ENCODE measurements around the gene CYYR1.
A peak's percentile ranks its signal among the peaks of the same experiment; 100 is the strongest.

CYYR1 gene

DNA sequence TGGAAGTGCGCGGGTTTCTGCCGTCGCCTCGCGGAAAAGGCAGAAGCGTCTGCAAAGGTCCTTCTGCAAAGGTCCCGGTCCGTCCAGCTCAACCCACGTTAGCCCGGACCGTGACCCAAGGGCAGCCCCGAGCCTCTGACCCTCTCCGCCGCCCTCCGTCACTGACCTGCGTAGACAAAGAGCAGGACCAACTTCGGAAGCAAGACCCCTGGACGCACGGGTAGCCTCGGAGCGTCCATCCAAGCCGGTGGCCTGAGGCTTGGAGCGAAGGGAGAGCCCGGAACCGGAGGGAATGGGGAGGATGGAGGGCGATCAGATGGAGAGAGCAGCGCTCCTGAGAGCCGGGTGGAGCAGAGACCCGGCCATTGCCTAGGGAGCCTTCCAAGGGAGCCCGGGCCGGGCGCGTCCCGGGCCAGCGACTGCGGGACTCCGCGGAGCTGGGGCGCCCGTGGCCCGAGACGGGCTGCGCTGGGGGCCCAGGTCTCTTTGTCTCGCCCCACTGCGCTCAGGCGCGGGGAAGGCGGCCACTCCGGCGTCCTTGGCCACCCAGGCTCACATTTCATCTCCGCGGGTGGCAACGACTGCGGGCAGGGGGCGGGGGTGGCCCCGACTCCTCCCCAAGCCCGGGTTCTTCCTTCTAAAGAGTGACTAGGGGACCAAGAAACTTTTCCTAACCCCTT lies at the start of gene CYYR1:
CYYR1 (minus strand) TSS at position 585 of the 680 bp plus-strand sequence; CDS start at position 239, 346 bp downstream.
- H3K4me3 ChIP-seq (ENCODE audit: control insufficient read depth, low read depth, low read length): peak within 1 kb of the TSS; percentile 40

GRCh38 chr21:26617176-26617575 lies 44.1 kb upstream of the CYYR1 start:
- no peak for TF ChIP-seq CTCF (IDR thresholded peaks at IDR 0.05; ENCODE audit: control insufficient read depth, insufficient read depth, low read depth, low read length, missing control alignments)
- DNase-seq (ENCODE audit: low read depth): no peak
- H3K4me3 ChIP-seq (ENCODE audit: control insufficient read depth, low read depth, low read length): no peak overlapping the region

More for the DNA sequence above, at the start of gene CYYR1:
- no peak for TF ChIP-seq CTCF (IDR thresholded peaks at IDR 0.05; ENCODE audit: control insufficient read depth, insufficient read depth, low read depth, low read length, missing control alignments)
- no peak for DNase-seq (ENCODE audit: low read depth)

DNA sequence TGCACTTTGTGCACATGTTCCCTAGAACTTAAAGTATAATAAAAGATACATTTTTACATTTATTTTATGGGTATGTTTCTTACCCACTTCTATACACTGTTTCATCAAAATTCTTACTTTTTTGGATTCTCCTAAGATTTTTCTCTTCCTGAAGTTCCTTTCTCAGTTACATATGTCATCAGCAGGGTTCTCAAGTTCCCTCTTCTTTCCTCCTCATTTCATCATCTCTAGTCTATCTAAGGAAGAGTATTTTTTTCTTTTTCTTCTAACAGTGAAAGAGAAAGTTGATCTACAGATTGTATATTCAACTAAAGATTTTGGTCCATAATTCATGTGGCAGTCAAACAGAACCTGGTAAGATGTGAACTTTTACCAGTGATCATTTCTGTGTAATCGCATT lies 41.2 kb upstream of the CYYR1 start:
- no peak overlapping the region for H3K4me3 ChIP-seq (ENCODE audit: control insufficient read depth, low read depth, low read length)
- no peak for TF ChIP-seq CTCF (IDR thresholded peaks at IDR 0.05; ENCODE audit: control insufficient read depth, insufficient read depth, low read depth, low read length, missing control alignments)
- no peak for DNase-seq (ENCODE audit: low read depth)

- DNase-seq (ENCODE audit: low read depth): no peak
- H3K4me3 ChIP-seq (ENCODE audit: control insufficient read depth, low read depth, low read length): no peak overlapping the region
- TF ChIP-seq CTCF (IDR thresholded peaks at IDR 0.05; ENCODE audit: control insufficient read depth, insufficient read depth, low read depth, low read length, missing control alignments): no peak
Observed at GRCh38 chr21:26599261-26599660, 26.2 kb upstream of the CYYR1 start.

DNA sequence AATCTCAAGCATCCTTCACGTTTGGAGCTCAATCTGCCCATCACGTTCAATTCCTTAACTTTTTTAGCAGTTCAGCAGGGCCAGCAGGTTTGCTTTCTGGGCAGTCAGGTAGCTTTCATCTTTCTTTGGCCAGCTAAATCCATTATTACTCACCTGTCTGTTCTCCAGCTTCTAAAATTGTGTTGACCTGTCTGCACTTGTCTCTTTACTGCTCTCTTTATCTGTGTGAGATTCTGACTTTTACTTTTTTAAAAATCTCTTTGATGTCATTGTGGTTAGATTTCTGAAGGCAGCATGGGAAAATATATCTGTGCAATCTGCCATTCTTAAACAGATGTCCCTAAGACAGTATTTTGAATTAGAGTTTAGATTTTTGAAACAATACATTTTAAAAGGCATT lies 24.9 kb upstream of the CYYR1 start:
- H3K4me3 ChIP-seq (ENCODE audit: control insufficient read depth, low read depth, low read length): no peak overlapping the region
- no peak for TF ChIP-seq CTCF (IDR thresholded peaks at IDR 0.05; ENCODE audit: control insufficient read depth, insufficient read depth, low read depth, low read length, missing control alignments)
- no peak for DNase-seq (ENCODE audit: low read depth)

- TF ChIP-seq CTCF (IDR thresholded peaks at IDR 0.05; ENCODE audit: control insufficient read depth, insufficient read depth, low read depth, low read length, missing control alignments): no peak
- DNase-seq (ENCODE audit: low read depth): no peak
- H3K4me3 ChIP-seq (ENCODE audit: control insufficient read depth, low read depth, low read length): no peak overlapping the region
Observed at GRCh38 chr21:26597031-26597430, 23.9 kb upstream of the CYYR1 start.
